ENCODE results near the gene IL20RB. TPM values are rescaled to one million over a fixed set of nuclear protein-coding genes. Genes with fewer than 3 reads are reported as not detected.
"Not testable (repeated sequence)": the region's sequence is repeated elsewhere in the genome, so short reads cannot be mapped to it uniquely, and the experiment has no call there.

IL20RB gene
- total and polyA plus RNA-seq, 2 donors (not counting 3 experiments of a cell fraction or from before 2014, with no cell fraction given) = 0.79 to 1.6 TPM

- Histone ChIP-seq H3K27me3 (ENCODE audit: control insufficient read depth in 2 of 2, insufficient read depth in 2 of 2, low read length in 2 of 2) (no peaks in the 10 kb centered on the region), H2AFZ (ENCODE audit: low read depth, low read length) (no peak overlapping the region), H3K9me1 (replicated peaks; ENCODE audit: control insufficient read depth, extremely low read depth, insufficient read depth, low read length) (no peaks in the 10 kb centered on the region), H3K9ac (replicated peaks; ENCODE audit: extremely low read depth, insufficient read depth, low read length) (no peak overlapping the region), H3K79me2 (ENCODE audit: control insufficient read depth, insufficient read depth, low read length) (no peaks in the 10 kb centered on the region), H3K36me3 (ENCODE audit: control insufficient read depth in 2 of 2, extremely low read depth in 1 of 2, insufficient read depth in 2 of 2, low read length in 2 of 2) (no peaks in the 10 kb centered on the region), H3K4me3 (replicated peaks in 1 of 3; ENCODE audit: insufficient read depth in 1 of 3, low read depth in 1 of 3, low read length in 3 of 3) (no peak overlapping the region), H3K9me3 (replicated peaks; ENCODE audit: control insufficient read depth, insufficient read depth, low read length) (no peaks in the 10 kb centered on the region), H3K4me1 (ENCODE audit: control insufficient read depth, extremely low read depth, insufficient read depth, low read length) (no peaks in the 10 kb centered on the region), H3K27ac (ENCODE audit: insufficient read depth, low read depth, low read length) (no peak overlapping the region), H3K4me2 (ENCODE audit: insufficient read depth, low read length) (no peak overlapping the region), H4K20me1 (replicated peaks; ENCODE audit: control insufficient read depth, extremely low read depth, insufficient read depth, low read length) (no peaks in the 10 kb centered on the region)
- DNase-seq (ENCODE audit: low read depth, low spot score) (no peak), FAIRE-seq (no peak)
- ChIA-PET POLR2A (no interaction called here), CTCF (interaction anchor here (0.6 to 0.9 kb wide), 4 partner anchors 71 to 207 kb away, joined by 3 to 4 read pairs (median 3); no protein-coding TSS in a partner anchor)
- TF ChIP-seq GATA2 (IDR thresholded peaks at IDR 0.05; ENCODE audit: insufficient read depth, insufficient read length, low read depth, low read length) = no peak
- no peak for TF ChIP-seq POLR2AphosphoS5 (IDR thresholded peaks at IDR 0.05; ENCODE audit: insufficient read depth, low read depth, low read length)
- TF ChIP-seq MAX (IDR thresholded peaks at IDR 0.05; ENCODE audit: insufficient read depth, insufficient read length) = no peak
- TF ChIP-seq EZH2 (IDR thresholded peaks at IDR 0.05; ENCODE audit: borderline replicate concordance, low read depth, low read length, severe bottlenecking) = no peak
- no peak for TF ChIP-seq MYC (IDR thresholded peaks at IDR 0.05; ENCODE audit: low read depth, low read length)
- TF ChIP-seq CTCF (IDR thresholded peaks at IDR 0.05; ENCODE audit: extremely low read depth in 1 of 2, insufficient read depth in 1 of 2, low read depth in 1 of 2, low read length in 2 of 2) = no peak
- TF ChIP-seq POLR2A (IDR thresholded peaks at IDR 0.05; ENCODE audit: low read depth, low read length) = no peak
- no peak for TF ChIP-seq FOS (IDR thresholded peaks at IDR 0.05; ENCODE audit: borderline replicate concordance, insufficient read depth, low read length)
- TF ChIP-seq JUN (IDR thresholded peaks at IDR 0.05; ENCODE audit: borderline replicate concordance, insufficient read depth, insufficient read length, low read depth) = no peak
- dilution Hi-C loops (cut with MboI; ENCODE audit: extremely low pct_ligation_motif_present, low sequenced_read_pairs) (no loop called here), intact Hi-C loops (cut with micrococcal nuclease) (no loop called here)
- no TSS peak for BruUV-seq (replicated peaks)
These were observed 5.1 kb downstream of the IL20RB start for GRCh38 chr3:136962927-136963326.

- H3K4me2 ChIP-seq (ENCODE audit: insufficient read depth, low read length); H3K79me2 ChIP-seq (ENCODE audit: control insufficient read depth, insufficient read depth, low read length); BruUV-seq (replicated peaks); CTCF ChIA-PET; H3K9me3 ChIP-seq (replicated peaks; ENCODE audit: control insufficient read depth, insufficient read depth, low read length); DNase-seq (ENCODE audit: low read depth, low spot score); H3K4me1 ChIP-seq (ENCODE audit: control insufficient read depth, extremely low read depth, insufficient read depth, low read length); POLR2A ChIA-PET; H3K9ac ChIP-seq (replicated peaks; ENCODE audit: extremely low read depth, insufficient read depth, low read length); intact Hi-C loops (cut with micrococcal nuclease); H3K4me3 ChIP-seq (replicated peaks in 1 of 3; ENCODE audit: insufficient read depth in 1 of 3, low read depth in 1 of 3, low read length in 3 of 3); H3K36me3 ChIP-seq (ENCODE audit: control insufficient read depth in 2 of 2, extremely low read depth in 1 of 2, insufficient read depth in 2 of 2, low read length in 2 of 2); H3K9me1 ChIP-seq (replicated peaks; ENCODE audit: control insufficient read depth, extremely low read depth, insufficient read depth, low read length); dilution Hi-C loops (cut with MboI; ENCODE audit: extremely low pct_ligation_motif_present, low sequenced_read_pairs); H2AFZ ChIP-seq (ENCODE audit: low read depth, low read length); H3K27ac ChIP-seq (ENCODE audit: insufficient read depth, low read depth, low read length); H4K20me1 ChIP-seq (replicated peaks; ENCODE audit: control insufficient read depth, extremely low read depth, insufficient read depth, low read length); FAIRE-seq; H3K27me3 ChIP-seq (ENCODE audit: control insufficient read depth in 2 of 2, insufficient read depth in 2 of 2, low read length in 2 of 2): not testable (repeated sequence)
These were observed 11.8 kb downstream of the IL20RB start for GRCh38 chr3:136969539-136969938.

Measured in endothelial cell of umbilical vein (primary cell).